T-helper 2 cell (primary cell): ENCODE data around the gene NDUFB10.

Experiments used
- DNase-seq, 5 experiments: peaks; one replicate each; pipeline versions ENCODE4 v3.0.0 to v3.0.0-alpha.2; 2012 to 2022

The NDUFB10 gene

GRCh38 chr16:1989209-1990100, 30.1 kb downstream of the NDUFB10 start, which contains the start of gene SYNGR3:
SYNGR3 (plus strand) TSS chr16:1989970; CDS start chr16:1990103, 133 bp downstream.
- DNase-seq, result peak in 2 of 5 experiments; percentile 6 to 35

- DNase-seq, result no peak
Observed at GRCh38 chr16:1990101-1990350, 30.7 kb downstream of the NDUFB10 start.

GRCh38 chr16:1990351-1991134, 31.2 kb downstream of the NDUFB10 start:
- DNase-seq, result peak in 2 of 5 experiments; percentile 28 to 46

- DNase-seq, result peak in 3 of 5 experiments; percentile 25 to 71 (median 61)
Observed at GRCh38 chr16:1991135-1991551, 31.8 kb downstream of the NDUFB10 start.

GRCh38 chr16:1991588-1991947, 32.2 kb downstream of the NDUFB10 start:
- DNase-seq, result no peak

GRCh38 chr16:1991948-1992703, 32.8 kb downstream of the NDUFB10 start:
- DNase-seq, result peak; percentile 90 to 99 (median 97)

- peak in 1 of 5 experiments; percentile 23 for DNase-seq
Observed at GRCh38 chr16:1992704-1993317, 33.5 kb downstream of the NDUFB10 start.

- DNase-seq, result peak in 1 of 5 experiments; percentile 48
Observed at GRCh38 chr16:1993731-1994131, 34.4 kb downstream of the NDUFB10 start.

GRCh38 chr16:1997494-1998359, 38.4 kb downstream of the NDUFB10 start:
- no peak for DNase-seq

- no peak for DNase-seq
Observed at GRCh38 chr16:1998360-1998835, 39.1 kb downstream of the NDUFB10 start.

- no peak for DNase-seq
Observed at GRCh38 chr16:1998852-1999801, 39.8 kb downstream of the NDUFB10 start.

- no peak for DNase-seq
Observed at GRCh38 chr16:1999866-2000514, 40.7 kb downstream of the NDUFB10 start.

- no peak for DNase-seq
Observed at GRCh38 chr16:2001035-2001434, 41.7 kb downstream of the NDUFB10 start.

GRCh38 chr16:2001456-2002355, 42.4 kb downstream of the NDUFB10 start:
- no peak for DNase-seq

- no peak for DNase-seq
Observed at GRCh38 chr16:2002406-2003230, 43.3 kb downstream of the NDUFB10 start.

- no peak for DNase-seq
Observed at GRCh38 chr16:2003231-2003826, 44.0 kb downstream of the NDUFB10 start.
